VCaP (cell line): ENCODE data around the gene APBB3.
A peak's percentile ranks its signal among the peaks of the same experiment; 100 is the strongest.

Source experiments
- H3K27ac ChIP-seq: fragments of 450-650 bp; 2 replicates; pipeline ENCODE4 v1.5.1; 2017
- CTCF ChIP-seq: fragments of 450-650 bp; conservative IDR thresholded peaks from 2 replicates; pipeline ENCODE4 v1.5.1; 2017; ENCODE audit warnings: mild to moderate bottlenecking, moderate library complexity

APBB3 gene

DNA sequence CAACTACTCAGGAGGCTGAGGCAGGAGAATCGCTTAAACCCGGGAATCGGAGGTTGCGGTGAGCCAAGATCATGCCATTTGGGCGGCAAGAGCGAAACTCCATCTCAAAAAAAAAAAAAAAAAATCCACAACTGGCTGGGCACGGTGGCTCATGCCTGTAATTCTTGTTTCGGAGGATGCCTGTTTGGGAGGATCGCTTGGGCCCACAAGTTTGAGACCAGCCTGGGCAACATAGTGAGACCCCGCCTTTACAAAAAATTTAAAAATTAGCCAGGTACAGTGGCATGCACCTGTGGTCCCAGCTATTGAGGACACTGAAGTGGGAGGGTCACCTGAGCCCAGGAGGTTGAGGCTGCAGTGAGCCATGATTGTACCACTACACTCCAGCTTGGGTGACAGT, 18.8 kb downstream of the APBB3 start:
- TF ChIP-seq CTCF, result no peak

DNA sequence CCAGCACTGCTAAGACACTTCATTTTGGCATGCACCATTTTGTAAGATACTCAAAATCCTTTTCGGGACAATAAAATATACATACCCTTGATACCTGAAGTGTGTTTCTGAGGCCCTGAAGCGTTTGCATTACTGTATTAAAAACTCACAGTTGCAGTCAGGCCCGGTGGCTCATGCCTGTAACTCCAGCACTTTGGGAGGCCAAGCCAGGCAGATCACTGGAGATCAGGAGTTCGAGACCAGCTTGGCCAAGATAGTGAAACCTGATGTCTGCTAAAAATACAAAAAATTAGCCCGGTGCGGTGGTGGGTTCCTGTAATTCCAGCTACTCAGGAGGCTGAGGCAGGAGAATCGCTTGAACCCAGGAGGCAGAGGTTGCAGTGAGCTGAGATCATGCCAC, 19.4 kb downstream of the APBB3 start:
- TF ChIP-seq CTCF, result no peak

More for the DNA sequence above, 18.8 kb downstream of the APBB3 start:
- peak overlapping the region; percentile 84 for H3K27ac ChIP-seq

DNA sequence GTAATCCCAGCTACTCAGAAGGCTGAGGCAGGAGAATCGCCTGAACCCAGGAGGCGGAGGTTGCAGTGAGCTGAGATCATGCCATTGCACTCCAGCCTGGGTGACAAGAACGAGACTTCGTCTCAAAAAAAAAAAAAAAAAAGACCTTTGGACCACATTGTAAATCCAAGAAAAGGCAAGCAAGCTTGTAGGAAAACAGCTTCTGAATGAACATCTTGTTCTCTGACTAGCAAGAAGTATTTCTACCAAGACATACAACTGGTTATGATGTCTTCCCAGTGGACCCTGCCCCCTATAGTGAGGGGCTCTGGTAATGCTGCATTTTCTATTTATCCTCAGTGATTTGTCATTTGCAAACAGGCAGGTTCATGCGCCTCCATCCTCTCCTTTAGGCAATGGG, 21.4 kb downstream of the APBB3 start:
- H3K27ac ChIP-seq, result no peak overlapping the region
- TF ChIP-seq CTCF, result no peak

More for the DNA sequence above, 19.4 kb downstream of the APBB3 start:
- H3K27ac ChIP-seq, result no peak overlapping the region

- no peak for TF ChIP-seq CTCF
- no peak overlapping the region for H3K27ac ChIP-seq
Measured at GRCh38 chr5:140540227-140540626, 24.2 kb downstream of the APBB3 start.

- no peak for TF ChIP-seq CTCF
- no peak overlapping the region for H3K27ac ChIP-seq
Measured at GRCh38 chr5:140524003-140524402, 40.4 kb downstream of the APBB3 start.

GRCh38 chr5:140513124-140513523, 51.3 kb downstream of the APBB3 start:
- no peak overlapping the region for H3K27ac ChIP-seq
- TF ChIP-seq CTCF, result no peak

GRCh38 chr5:140509898-140510297, 54.5 kb downstream of the APBB3 start:
- no peak for TF ChIP-seq CTCF
- H3K27ac ChIP-seq, result no peak overlapping the region
